ENCODE measurements around the gene CCDC141. TPM values are rescaled to one million over a fixed set of nuclear protein-coding genes. Genes with fewer than 3 reads are reported as not detected.

Gene CCDC141
- total and polyA plus RNA-seq, 12 donors = 0.34 to 42.1 (median 1.4) TPM

DNA sequence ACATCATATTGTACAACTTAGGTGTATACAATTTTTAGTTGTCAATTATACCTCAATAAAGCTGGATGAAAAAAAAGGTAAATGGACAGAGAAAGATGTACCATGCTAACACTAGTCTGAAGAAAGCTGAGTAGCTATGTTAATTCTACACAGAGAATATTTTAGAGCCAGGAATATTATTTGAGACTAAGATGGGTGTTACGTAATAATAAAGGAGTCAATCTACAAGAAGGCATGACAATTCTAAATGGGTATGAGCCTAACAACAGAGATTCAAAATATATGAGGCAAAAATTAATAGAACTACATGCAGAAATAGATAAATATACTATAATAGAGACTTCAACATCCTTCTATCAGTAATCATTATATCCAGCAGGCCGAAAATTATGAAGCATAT lies 69.1 kb downstream of the CCDC141 start:
- WGBS, 4 donors = 68 to 84% (median 70%) methylated on average over 2 of the region's 2 CpGs
- Histone ChIP-seq H3K27me3 (no peaks in the 10 kb centered on the region), H3K27ac (no peak overlapping the region), H3K9me3 (replicated peaks in 1 of 3) (no peaks in the 10 kb centered on the region), H3K4me3 (no peak overlapping the region), H3K36me3 (replicated peaks in 1 of 2) (no peaks in the 10 kb centered on the region), H3K4me1 (replicated peaks in 1 of 2) (no peaks in the 10 kb centered on the region)
- intact Hi-C loops (cut with DNase I) = no loop called here
- TF ChIP-seq, protein P1, sequence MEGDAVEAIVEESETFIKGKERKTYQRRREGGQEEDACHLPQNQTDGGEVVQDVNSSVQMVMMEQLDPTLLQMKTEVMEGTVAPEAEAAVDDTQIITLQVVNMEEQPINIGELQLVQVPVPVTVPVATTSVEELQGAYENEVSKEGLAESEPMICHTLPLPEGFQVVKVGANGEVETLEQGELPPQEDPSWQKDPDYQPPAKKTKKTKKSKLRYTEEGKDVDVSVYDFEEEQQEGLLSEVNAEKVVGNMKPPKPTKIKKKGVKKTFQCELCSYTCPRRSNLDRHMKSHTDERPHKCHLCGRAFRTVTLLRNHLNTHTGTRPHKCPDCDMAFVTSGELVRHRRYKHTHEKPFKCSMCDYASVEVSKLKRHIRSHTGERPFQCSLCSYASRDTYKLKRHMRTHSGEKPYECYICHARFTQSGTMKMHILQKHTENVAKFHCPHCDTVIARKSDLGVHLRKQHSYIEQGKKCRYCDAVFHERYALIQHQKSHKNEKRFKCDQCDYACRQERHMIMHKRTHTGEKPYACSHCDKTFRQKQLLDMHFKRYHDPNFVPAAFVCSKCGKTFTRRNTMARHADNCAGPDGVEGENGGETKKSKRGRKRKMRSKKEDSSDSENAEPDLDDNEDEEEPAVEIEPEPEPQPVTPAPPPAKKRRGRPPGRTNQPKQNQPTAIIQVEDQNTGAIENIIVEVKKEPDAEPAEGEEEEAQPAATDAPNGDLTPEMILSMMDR (IDR thresholded peaks at IDR 0.05) = no peak
- TF ChIP-seq POLR2A (IDR thresholded peaks at IDR 0.05) = no peak
- DNase-seq = no peak

DNA sequence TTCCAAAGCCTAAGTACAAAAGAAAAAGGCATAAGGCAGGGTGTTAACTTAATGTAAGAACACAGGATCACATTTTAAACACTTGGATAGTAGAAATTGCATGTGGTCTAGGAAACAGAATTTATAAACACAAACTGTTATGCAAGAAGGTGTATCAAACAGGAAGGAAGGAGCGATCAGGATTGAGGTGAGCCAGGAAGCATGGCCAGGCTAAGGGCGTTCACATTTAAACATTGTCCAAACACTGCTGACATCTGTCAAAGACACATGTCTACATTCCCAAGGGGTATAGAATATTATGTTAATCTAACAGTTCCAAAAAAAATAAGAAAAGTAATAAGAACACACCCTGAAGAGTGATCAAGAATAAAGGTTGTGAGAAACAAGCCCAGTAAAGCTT lies 71.3 kb downstream of the CCDC141 start:
- intact Hi-C loops (cut with DNase I) = no loop called here
- no peaks in the 10 kb centered on the region for H3K9me3 ChIP-seq (replicated peaks in 1 of 3)

DNA sequence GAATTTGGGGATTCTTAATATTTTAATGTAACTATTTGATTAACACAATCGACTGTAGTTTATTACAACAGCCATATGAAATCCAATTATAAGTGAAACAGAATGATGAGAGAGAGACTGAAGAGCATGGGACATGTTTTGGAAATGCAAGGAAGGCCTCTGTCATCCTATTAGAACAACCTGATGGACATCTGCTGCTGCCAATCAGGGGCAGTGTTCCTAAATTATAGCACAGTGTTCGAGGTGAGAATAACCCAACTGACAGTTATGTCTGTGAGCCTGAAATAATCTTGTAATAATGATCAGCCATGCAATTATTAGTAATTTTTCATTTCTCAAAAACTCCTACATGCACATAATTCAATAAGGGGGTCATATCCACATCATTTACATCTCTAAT lies 73.6 kb downstream of the CCDC141 start:
- no peak for DNase-seq

More for the DNA sequence above, 71.3 kb downstream of the CCDC141 start:
- Histone ChIP-seq H3K4me3 (no peak overlapping the region), H3K36me3 (replicated peaks in 1 of 2) (no peaks in the 10 kb centered on the region), H3K27me3 (no peaks in the 10 kb centered on the region), H3K4me1 (replicated peaks in 1 of 2) (no peaks in the 10 kb centered on the region), H3K27ac (no peak overlapping the region)
- WGBS, 4 donors = 56 to 77% (median 72%) methylated on average over 2 of the region's 2 CpGs
- DNase-seq = no peak
- TF ChIP-seq POLR2A (IDR thresholded peaks at IDR 0.05) = no peak
- TF ChIP-seq, protein P1 (IDR thresholded peaks at IDR 0.05) = no peak

DNA sequence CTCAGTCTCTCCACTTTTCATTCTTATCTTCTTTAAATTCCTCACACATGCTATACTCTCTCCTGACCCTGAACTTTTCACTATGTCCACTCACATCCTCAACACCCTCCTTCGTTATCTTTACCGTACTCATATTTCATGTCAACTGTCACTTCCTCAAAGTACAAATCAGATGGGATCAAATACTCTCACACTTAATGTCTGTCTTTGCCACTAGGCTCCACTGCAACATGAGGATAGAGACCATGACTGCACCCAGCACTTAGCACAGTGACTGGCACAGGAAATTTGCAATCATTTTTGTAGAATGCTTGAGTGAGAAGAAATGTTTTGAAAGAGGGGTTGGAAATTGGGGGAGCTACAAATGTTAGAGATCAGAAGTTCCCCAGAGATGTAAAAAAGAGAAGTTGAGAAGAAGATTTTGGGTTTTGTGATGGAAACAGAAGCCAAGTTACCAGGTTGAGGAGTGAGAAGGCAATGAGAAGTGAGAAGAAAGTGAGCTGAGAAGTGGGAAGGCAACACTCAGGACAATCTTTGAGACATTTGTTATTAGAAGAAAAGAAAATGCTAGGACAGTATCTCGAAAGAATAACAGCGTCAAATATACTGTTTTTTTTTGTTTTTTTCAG lies 87.0 kb downstream of the CCDC141 start:
- Histone ChIP-seq H3K9me3 (replicated peaks in 1 of 3) (no peaks in the 10 kb centered on the region), H3K27me3 (no peaks in the 10 kb centered on the region), H3K36me3 (replicated peaks in 1 of 2) (no peaks in the 10 kb centered on the region), H3K4me1 (replicated peaks in 1 of 2) (no peaks in the 10 kb centered on the region), H3K4me3 (no peak overlapping the region), H3K27ac (no peak overlapping the region)
- 69 to 73% (median 71%) methylated on average over 4 of the region's 4 CpGs for WGBS, 4 donors
- TF ChIP-seq POLR2A (IDR thresholded peaks at IDR 0.05) = no peak
- TF ChIP-seq, protein P1 (IDR thresholded peaks at IDR 0.05) = no peak
- no peak for DNase-seq
- intact Hi-C loops (cut with DNase I) = no loop called here

More for the DNA sequence above, 73.6 kb downstream of the CCDC141 start:
- Histone ChIP-seq H3K27ac (no peak overlapping the region), H3K27me3 (no peaks in the 10 kb centered on the region), H3K4me1 (replicated peaks in 1 of 2) (no peaks in the 10 kb centered on the region), H3K9me3 (replicated peaks in 1 of 3) (no peaks in the 10 kb centered on the region), H3K36me3 (replicated peaks in 1 of 2) (no peaks in the 10 kb centered on the region), H3K4me3 (no peak overlapping the region)
- intact Hi-C loops (cut with DNase I) = no loop called here
- 75 to 86% (median 82%) methylated on average over 2 of the region's 2 CpGs for WGBS, 4 donors
- TF ChIP-seq, protein P1 (IDR thresholded peaks at IDR 0.05) = no peak
- TF ChIP-seq POLR2A (IDR thresholded peaks at IDR 0.05) = no peak
